B cell (primary cell): ENCODE data around the gene CHST11. TPM values are rescaled to one million over a fixed set of nuclear protein-coding genes. Genes with fewer than 3 reads are reported as not detected.

Source experiments
- ATAC-seq: fragments of 200-7000 bp; cut with Tn5 transposase; one replicate; pipeline ENCODE4 v1.10.0; 2021; ENCODE audit warnings: low read depth, mild to moderate bottlenecking, moderate number of reproducible peaks, moderate library complexity
- CTCF ChIA-PET: fragments of 350-600 bp; sonication (Branson Sonifier 250); formaldehyde crosslinking; loops from one replicate; lab custom pipeline; 2021; ENCODE audit warnings: antibody characterized with exemption, inconsistent platforms; lab: Charles Lee
- POLR2A ChIA-PET: fragments of 350-600 bp; sonication (Branson Sonifier 250); formaldehyde crosslinking; loops from one replicate; lab custom pipeline; 2021; ENCODE audit warnings: antibody characterized with exemption; lab: Charles Lee
- DNase-seq: peaks from one replicate; pipeline ENCODE4 v3.0.0; 2013
- H2AFZ ChIP-seq: 2 replicates; pipeline ENCODE4 v1.6.1; 2012; ENCODE audit warnings: mild to moderate bottlenecking, low read depth, low read length; ENCODE audit not compliant: insufficient read depth, poor library complexity, severe bottlenecking
- H3K27ac ChIP-seq, 2 donors: 1 replicate in 1 of 2; 2 replicates in 1 of 2; pipeline ENCODE4 v1.5.1; 2012 to 2013; ENCODE audit warnings: low read length in 2 of 2, mild to moderate bottlenecking in 2 of 2, moderate library complexity in 1 of 2
- H3K27me3 ChIP-seq, 4 experiments: fragments of 200-600 bp in 1 of 4; sonication (generic) in 1 of 4; replicated peaks in 1 of 4; 1 replicate in 2 of 4; 2 replicates in 2 of 4; pipeline versions ENCODE4 v1.6.1 to v1.7.0; 2013 to 2016; ENCODE audit warnings: low read length in 3 of 4, mild to moderate bottlenecking in 2 of 4, mixed read lengths in 1 of 4, moderate library complexity in 1 of 4; ENCODE audit not compliant: insufficient read depth in 4 of 4, control insufficient read depth in 3 of 4; ENCODE audit errors: control extremely low read depth in 1 of 4
- H3K36me3 ChIP-seq, 2 experiments: replicated peaks in 1 of 2; 1 replicate in 1 of 2; 2 replicates in 1 of 2; pipeline versions ENCODE4 v1.6.1 to v1.7.1; 2013; ENCODE audit warnings: low read length in 1 of 2; ENCODE audit not compliant: insufficient read depth in 2 of 2, control insufficient read depth in 1 of 2; ENCODE audit errors: control extremely low read depth in 1 of 2, extremely low read depth in 1 of 2
- H3K4me1 ChIP-seq, 2 donors: fragments of 200-600 bp in 1 of 2; sonication (generic) in 1 of 2; 1 replicate in 1 of 2; 2 replicates in 1 of 2; pipeline versions ENCODE4 v1.5.1 to v1.6.1; 2013 to 2017; ENCODE audit warnings: low read length in 2 of 2; ENCODE audit not compliant: control insufficient read depth in 2 of 2, insufficient read depth in 2 of 2
- H3K4me2 ChIP-seq: replicated peaks from 2 replicates; pipeline ENCODE3; 2012; ENCODE audit warnings: mild to moderate bottlenecking, low read depth, low read length; ENCODE audit not compliant: poor library complexity, severe bottlenecking
- H3K4me3 ChIP-seq, 5 experiments: fragments of 200-600 bp in 1 of 5; sonication (generic) in 1 of 5; 1 replicate in 3 of 5; 2 replicates in 2 of 5; pipeline versions ENCODE4 v1.5.1 to v1.7.0; 2011 to 2016; ENCODE audit warnings: low read length in 4 of 5, mild to moderate bottlenecking in 4 of 5, low read depth in 2 of 5, control low read depth in 1 of 5, moderate library complexity in 1 of 5; ENCODE audit not compliant: insufficient read depth in 1 of 5; ENCODE audit errors: control extremely low read depth in 1 of 5, extremely low read depth in 1 of 5
- H3K79me2 ChIP-seq: fragments of 200-600 bp; sonication (generic); one replicate; pipeline ENCODE4 v1.6.0; 2016; ENCODE audit warnings: low read length; ENCODE audit not compliant: control insufficient read depth, insufficient read depth
- H3K9ac ChIP-seq: fragments of 200-600 bp; sonication (generic); 2 replicates; pipeline ENCODE4 v1.6.1; 2017; ENCODE audit warnings: mild to moderate bottlenecking, low read length, moderate library complexity
- H3K9me3 ChIP-seq, 3 donors: one replicate each; pipeline versions ENCODE4 v1.6.1 to v1.7.1; 2013; ENCODE audit warnings: low read length in 2 of 3; ENCODE audit not compliant: control insufficient read depth in 2 of 3, insufficient read depth in 1 of 3; ENCODE audit errors: control extremely low read depth in 1 of 3
- H4K20me1 ChIP-seq: 2 replicates; pipeline ENCODE4 v1.6.0; 2012; ENCODE audit warnings: mild to moderate bottlenecking, low read length; ENCODE audit not compliant: insufficient read depth, control insufficient read depth, poor library complexity, severe bottlenecking
- H3K27ac Mint-ChIP-seq: one replicate; pipeline ENCODE4 v1.8.0; 2021; ENCODE audit warnings: mixed read lengths
- H3K27me3 Mint-ChIP-seq: one replicate; pipeline ENCODE4 v1.8.0; 2021; ENCODE audit warnings: mixed read lengths
- H3K4me1 Mint-ChIP-seq: one replicate; pipeline ENCODE4 v1.8.0; 2021; ENCODE audit warnings: mixed read lengths
- H3K4me3 Mint-ChIP-seq: one replicate; pipeline ENCODE4 v1.8.0; 2021; ENCODE audit warnings: mixed read lengths
- H3K9me3 Mint-ChIP-seq: one replicate; pipeline ENCODE4 v1.8.0; 2022; ENCODE audit warnings: mixed read lengths; ENCODE audit not compliant: insufficient read depth
- CTCF ChIP-seq: fragments of 200-600 bp; IDR thresholded peaks from one replicate; pipeline ENCODE4 v1.8.0; 2022; ENCODE audit warnings: antibody characterized with exemption, mild to moderate bottlenecking
- EZH2 ChIP-seq: IDR thresholded peaks from 2 replicates; pipeline ENCODE4 v1.6.1; 2012; ENCODE audit warnings: borderline replicate concordance, low read depth, mild to moderate bottlenecking, moderate library complexity, low read length; ENCODE audit not compliant: insufficient read depth, poor library complexity, severe bottlenecking
- WGBS: methylation state at CpG from one replicate; pipeline ENCODE4 v1.1.5; 2013; ENCODE audit warnings: missing lambda C conversion rate; ENCODE audit not compliant: insufficient coverage; 5-methylcytosine and 5-hydroxymethylcytosine counted together
- intact Hi-C: fragments of 100-400 bp; cut with micrococcal nuclease; formaldehyde crosslinking; loops from one replicate; pipeline ENCODE4 v1.10.0; 2022
- polyA plus RNA-seq: library from polyadenylated mRNA; depleted of rRNA; stranded (reverse); fragments of >200 nt; gene quantifications from 2 replicates; pipeline ENCODE4 v1.2.3, GENCODE V29; 2012
- total RNA-seq, 2 donors: library from RNA; stranded (reverse); fragments of 120-200 nt in 1 of 2; gene quantifications; 1 replicate in 1 of 2; 2 replicates in 1 of 2; pipeline versions ENCODE4 v1.2.3 to v1.2.4, GENCODE V29; 2013 to 2022

The CHST11 gene
- total and polyA plus RNA-seq, 2 donors (not counting 1 experiment from before 2014, with no cell fraction given): 46.3 to 152 TPM

- TF ChIP-seq EZH2 (no peak), CTCF (no peak)
- peaks cover 80% of the 10 kb centered on the region for H3K4me1 Mint-ChIP-seq
- intact Hi-C loops: no loop called here
- H3K27ac ChIP-seq: no peak overlapping the region
- H4K20me1 ChIP-seq: peaks cover 65% of the 10 kb centered on the region
- peaks cover 0 to 14% of the 10 kb centered on the region in 2 experiments for H3K36me3 ChIP-seq
- no peaks in the 10 kb centered on the region for H3K9me3 ChIP-seq
- peaks cover 100% of the 10 kb centered on the region for H3K79me2 ChIP-seq
- POLR2A ChIA-PET: interaction anchor here (0.9 kb wide), 1 partner anchor 10 kb away, joined by 3 read pairs; no protein-coding TSS in a partner anchor
- H2AFZ ChIP-seq: no peak overlapping the region
- WGBS: 73% methylated on average over 8 of the region's 15 CpGs
- H3K4me1 ChIP-seq: peaks cover 53 to 63% of the 10 kb centered on the region in 2 donors
- no peak overlapping the region for H3K4me2 ChIP-seq
- H3K4me3 ChIP-seq: no peak overlapping the region
- H3K27ac Mint-ChIP-seq: peak overlapping the region; percentile 26
- no peaks in the 10 kb centered on the region for H3K27me3 ChIP-seq
- no peaks in the 10 kb centered on the region for H3K9me3 Mint-ChIP-seq
- H3K9ac ChIP-seq: no peak overlapping the region
- no peak overlapping the region for H3K4me3 Mint-ChIP-seq
- no peak for ATAC-seq
- DNase-seq: no peak
- CTCF ChIA-PET: interaction anchor here (0.9 to 1.6 kb wide), 2 partner anchors 17 to 217 kb away, joined by 3 read pairs; no protein-coding TSS in a partner anchor
- no peaks in the 10 kb centered on the region for H3K27me3 Mint-ChIP-seq
These were observed 141.9 kb downstream of the CHST11 start for GRCh38 chr12:104598342-104599271.
